HG02938 (cell line): ENCODE measurements around the gene ACY1.
"Not testable (repeated sequence)": the region's sequence is repeated elsewhere in the genome, so short reads cannot be mapped to it uniquely, and the experiment has no call there.

Source experiments
- ATAC-seq: cut with Tn5 transposase; IDR thresholded peaks from one replicate; pipeline ENCODE4 v1.9.1; 2021; ENCODE audit warnings: mild to moderate bottlenecking, moderate library complexity; ENCODE audit not compliant: unreplicated experiment

ACY1 gene

DNA sequence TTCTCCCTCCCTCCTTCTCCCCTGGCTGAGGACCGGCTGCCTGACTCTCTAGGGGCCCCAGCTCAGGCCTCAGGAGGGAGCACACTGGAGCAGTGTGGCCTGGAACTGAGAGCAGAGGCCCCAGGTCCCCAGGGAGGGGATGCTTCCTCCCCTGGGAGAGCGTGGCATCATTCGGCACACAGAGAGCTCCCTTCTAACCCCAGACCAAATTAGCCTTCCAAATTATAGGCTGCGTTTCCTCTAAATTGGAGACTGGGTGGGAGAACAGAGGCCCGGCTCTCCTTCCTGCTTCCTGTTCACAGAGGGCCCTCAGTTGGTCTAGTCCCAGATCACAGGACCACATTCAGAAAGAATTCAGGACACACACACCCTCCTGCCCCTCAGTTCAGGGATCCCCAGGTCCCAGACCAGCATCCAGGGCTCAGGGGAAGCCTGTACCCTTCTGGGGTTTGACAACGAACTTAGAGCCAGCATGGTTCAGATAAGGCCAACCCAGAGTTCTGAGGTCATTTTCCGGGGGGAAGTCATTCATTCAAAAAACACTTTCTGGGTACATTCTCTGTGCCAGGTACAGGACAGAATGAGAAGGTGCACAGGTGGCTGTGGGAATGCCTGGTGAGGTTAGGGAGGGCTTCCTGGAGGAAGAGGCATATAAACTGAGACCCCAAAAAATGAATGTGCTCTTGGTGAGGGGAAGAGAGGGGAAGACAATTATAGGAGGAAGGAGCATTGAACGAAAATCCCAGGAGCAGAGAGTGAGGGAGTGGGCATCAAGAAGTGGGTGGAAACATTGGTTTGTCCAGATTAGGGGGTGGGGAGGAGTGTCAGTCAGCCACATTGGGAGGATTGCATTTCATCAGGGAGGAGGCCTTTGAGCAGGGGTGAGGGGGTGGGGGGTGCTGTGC, 40.8 kb downstream of the ACY1 start:
- ATAC-seq: no peak

DNA sequence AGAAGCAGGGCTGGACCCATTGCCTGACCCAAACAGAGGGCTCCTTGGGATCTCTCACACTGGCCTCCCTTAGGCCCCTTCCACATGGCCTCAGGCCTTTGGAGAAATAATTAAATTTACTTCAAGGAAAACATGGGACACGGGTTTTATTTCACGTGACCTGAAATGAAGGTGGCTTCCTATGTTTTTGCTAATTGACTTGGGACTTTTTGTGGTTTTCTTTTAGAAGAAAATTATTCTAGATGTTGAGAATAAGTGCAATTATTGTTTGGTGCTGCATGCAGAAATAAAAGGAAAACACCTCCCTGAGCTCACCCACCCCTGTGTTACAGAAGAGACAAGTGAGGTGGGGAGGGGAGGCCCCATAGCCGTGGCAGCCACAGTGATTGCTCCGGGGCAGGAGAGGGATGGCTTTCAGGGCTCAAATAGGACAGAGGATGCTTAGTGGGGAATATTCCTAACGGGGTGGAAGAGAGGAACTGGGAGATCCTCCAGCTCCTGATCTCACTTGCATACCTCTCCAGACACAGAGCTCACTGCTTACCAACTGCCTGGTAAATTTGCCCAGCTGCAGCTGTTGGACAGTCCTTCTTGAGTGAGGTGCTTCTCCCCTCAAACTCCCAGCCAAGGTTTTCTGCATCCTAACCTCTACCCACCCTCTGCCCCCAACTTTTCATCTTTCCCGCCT, 41.6 kb downstream of the ACY1 start:
- no peak for ATAC-seq

DNA sequence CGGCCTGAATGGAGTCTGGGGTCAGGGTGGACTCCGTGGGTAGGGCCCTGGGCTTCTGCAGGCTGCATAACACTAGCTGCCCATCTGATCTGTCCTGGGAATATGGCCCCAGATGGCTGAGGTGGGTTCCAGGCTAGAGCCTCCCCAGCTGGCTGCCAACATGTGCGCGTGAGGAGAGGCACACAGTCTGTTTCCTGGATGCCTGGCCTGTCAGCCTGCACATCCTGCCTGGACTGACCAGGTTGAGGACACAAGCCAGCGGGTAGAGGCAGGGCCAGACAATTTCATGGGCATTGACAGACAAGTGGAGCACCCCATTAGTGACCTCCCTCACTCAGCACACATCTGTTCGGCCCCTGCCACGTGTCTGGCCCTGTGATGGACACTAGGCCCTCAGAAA, 42.1 kb downstream of the ACY1 start:
- ATAC-seq: no peak

- no peak for ATAC-seq
Observed at GRCh38 chr3:52026041-52026440, 42.7 kb downstream of the ACY1 start.

DNA sequence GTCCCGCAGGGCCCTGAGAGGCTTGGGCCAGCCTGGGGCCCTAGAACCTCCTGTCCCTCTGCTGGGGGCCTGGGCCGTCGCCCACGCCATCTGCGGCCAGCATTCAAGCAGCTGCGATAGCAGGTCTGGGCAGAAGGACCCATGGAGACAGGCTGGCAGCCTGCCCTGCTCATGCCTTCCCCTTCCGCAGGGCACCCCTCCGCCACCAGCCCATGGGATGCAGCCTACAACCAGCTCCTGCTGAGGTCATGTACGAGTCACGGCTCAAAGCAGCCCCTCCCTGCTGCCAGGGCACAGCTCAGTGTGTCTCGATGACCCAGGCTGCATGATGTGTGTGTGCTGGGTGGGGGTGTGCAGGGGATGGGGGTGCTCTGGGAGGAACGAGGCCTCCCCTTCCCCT, 45.2 kb downstream of the ACY1 start:
- ATAC-seq: no peak

DNA sequence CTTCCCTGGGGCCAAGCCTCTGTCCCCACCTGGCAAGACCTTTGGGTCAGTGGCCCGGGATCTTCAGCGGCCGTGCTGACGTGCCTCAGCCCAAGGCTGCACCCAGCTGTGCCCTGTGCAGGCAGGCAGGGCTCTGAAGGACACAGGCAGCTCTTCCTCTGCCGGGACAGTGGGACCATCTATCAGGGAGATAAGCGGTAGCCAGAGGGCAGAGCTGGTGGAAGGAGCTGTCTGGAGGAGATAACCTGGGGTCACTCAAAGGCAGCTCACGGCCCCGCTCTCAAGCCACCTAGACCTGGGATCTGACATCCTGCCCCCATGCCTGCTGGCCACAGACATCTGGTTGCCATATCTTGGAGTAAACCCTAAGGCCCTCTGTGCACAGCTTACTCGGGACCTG, 45.7 kb downstream of the ACY1 start:
- ATAC-seq: no peak

- ATAC-seq: no peak
Observed at GRCh38 chr3:52029535-52029934, 46.2 kb downstream of the ACY1 start.

GRCh38 chr3:52030714-52031310, 47.5 kb downstream of the ACY1 start:
- ATAC-seq: no peak

GRCh38 chr3:52031896-52032295, 48.6 kb downstream of the ACY1 start:
- no peak for ATAC-seq

- no peak for ATAC-seq
Observed at GRCh38 chr3:52032702-52033408, 49.5 kb downstream of the ACY1 start.

- not testable (repeated sequence) for ATAC-seq
Observed at GRCh38 chr3:52033748-52034147, 50.4 kb downstream of the ACY1 start.

- ATAC-seq: no peak
Observed at GRCh38 chr3:52034212-52034611, 50.9 kb downstream of the ACY1 start.

- no peak for ATAC-seq
Observed at GRCh38 chr3:52034651-52035050, 51.3 kb downstream of the ACY1 start.

DNA sequence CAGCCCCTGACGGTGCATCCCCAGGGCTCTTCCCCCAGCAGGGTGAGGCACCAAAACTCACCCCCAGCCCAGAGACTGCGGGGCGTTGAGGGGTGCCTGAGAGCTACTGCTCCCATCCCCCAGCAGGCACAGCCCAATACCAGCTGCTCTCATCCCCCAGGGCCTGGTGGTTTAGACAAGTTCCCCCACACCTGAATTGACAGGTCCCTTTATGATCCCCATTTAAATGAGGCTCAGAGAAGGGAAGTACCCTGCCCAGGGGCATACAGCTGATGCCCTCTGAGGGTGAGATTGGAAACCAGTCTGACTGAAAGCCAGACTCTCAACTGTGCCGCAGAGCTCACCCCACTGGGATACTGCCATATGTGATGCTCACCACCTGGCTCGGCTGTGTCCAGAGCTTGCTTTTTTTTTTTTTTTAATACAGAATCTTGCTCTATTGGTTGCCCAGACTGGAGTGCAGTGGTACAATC, 52.9 kb downstream of the ACY1 start:
- peak; percentile 46 for ATAC-seq

DNA sequence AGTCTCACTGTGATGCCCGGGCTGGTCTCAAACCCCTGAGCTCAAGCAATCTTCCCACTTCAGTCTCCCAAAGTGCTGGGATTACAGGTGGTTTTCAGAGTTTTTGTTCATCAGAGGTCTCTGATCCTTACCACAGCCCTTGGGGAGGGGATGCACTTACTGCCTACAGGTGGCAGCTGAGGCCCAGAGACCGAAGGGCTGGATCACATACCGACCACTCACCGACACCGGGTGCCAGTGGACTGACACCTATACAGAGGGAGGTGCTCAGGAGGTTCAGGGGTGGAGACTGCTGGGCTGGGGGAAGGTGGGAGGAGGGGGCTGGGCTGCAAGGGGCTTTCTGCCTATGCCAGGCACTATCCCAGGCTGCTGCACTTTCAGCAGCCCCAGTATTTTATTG, 53.5 kb downstream of the ACY1 start:
- no peak for ATAC-seq

- ATAC-seq: no peak
Observed at GRCh38 chr3:52037291-52037690, 54.0 kb downstream of the ACY1 start.

DNA sequence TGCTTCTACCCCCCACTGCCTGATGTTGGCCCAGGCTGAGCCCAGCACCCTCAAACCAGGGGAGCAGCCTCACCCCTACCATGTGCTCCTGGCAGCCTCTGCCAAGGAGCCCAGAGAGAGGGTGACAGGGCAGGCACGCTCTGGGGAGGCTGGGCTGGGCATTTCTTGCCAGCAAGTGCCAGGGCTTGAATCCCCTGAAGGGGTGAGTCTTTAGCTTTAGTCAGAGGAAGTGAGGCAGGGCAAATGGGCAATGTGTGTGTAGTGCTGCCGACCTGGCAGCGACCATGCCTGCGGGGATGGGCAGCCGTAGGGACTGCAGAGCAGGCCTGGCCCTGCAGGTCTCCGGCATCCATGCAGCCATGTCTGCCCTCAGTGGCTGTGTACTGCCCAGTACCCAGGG, 54.9 kb downstream of the ACY1 start:
- no peak for ATAC-seq
